CD4-positive, alpha-beta T cell (primary cell): ENCODE measurements around the gene DUSP23. TPM values are rescaled to one million over a fixed set of nuclear protein-coding genes. Genes with fewer than 3 reads are reported as not detected.

Experiments
- ATAC-seq: fragments of 200-7000 bp; cut with Tn5 transposase; one replicate; pipeline ENCODE4 v1.10.0; 2022; ENCODE audit warnings: mild to moderate bottlenecking; ENCODE audit not compliant: poor library complexity
- CTCF ChIA-PET: fragments of 350-600 bp; sonication (Branson Sonifier 250); formaldehyde crosslinking; loops from one replicate; lab custom pipeline; 2021; ENCODE audit warnings: antibody characterized with exemption, inconsistent platforms; lab: Charles Lee
- POLR2A ChIA-PET: fragments of 350-600 bp; sonication (Branson Sonifier 250); formaldehyde crosslinking; loops from one replicate; lab custom pipeline; 2021; ENCODE audit warnings: antibody characterized with exemption, inconsistent platforms; lab: Charles Lee
- DNase-seq, 14 experiments: peaks; one replicate each; pipeline ENCODE4 v3.0.0-alpha.2; 2013 to 2020; ENCODE audit warnings: mixed read lengths in 2 of 14
- H3K27ac ChIP-seq, 2 donors: one replicate each; pipeline versions ENCODE4 v1.5.1 to v1.7.0; 2013; ENCODE audit warnings: low read length in 2 of 2, low read depth in 1 of 2, mild to moderate bottlenecking in 1 of 2
- H3K27me3 ChIP-seq, 2 experiments: 1 replicate in 1 of 2; 2 replicates in 1 of 2; pipeline versions ENCODE4 v1.6.1 to v1.7.0; 2013; ENCODE audit warnings: low read length in 2 of 2, control low read depth in 1 of 2, mild to moderate bottlenecking in 1 of 2, moderate library complexity in 1 of 2; ENCODE audit not compliant: insufficient read depth in 2 of 2, control insufficient read depth in 1 of 2
- H3K36me3 ChIP-seq: one replicate; pipeline ENCODE4 v1.6.1; 2013; ENCODE audit warnings: low read length, control low read depth; ENCODE audit not compliant: insufficient read depth
- H3K4me1 ChIP-seq: one replicate; pipeline ENCODE4 v1.6.1; 2013; ENCODE audit warnings: low read length, control low read depth; ENCODE audit not compliant: insufficient read depth
- H3K4me3 ChIP-seq: one replicate; pipeline ENCODE4 v1.5.1; 2013; ENCODE audit warnings: mild to moderate bottlenecking, low read length, moderate library complexity
- H3K9me3 ChIP-seq, 2 experiments: 1 replicate in 1 of 2; 2 replicates in 1 of 2; pipeline versions ENCODE4 v1.6.1 to v1.7.0; 2013; ENCODE audit warnings: low read length in 2 of 2, mild to moderate bottlenecking in 2 of 2, control low read depth in 1 of 2, moderate library complexity in 1 of 2; ENCODE audit not compliant: control insufficient read depth in 1 of 2, insufficient read depth in 1 of 2
- H3K27ac Mint-ChIP-seq: one replicate; pipeline ENCODE4 v1.8.0; 2020; ENCODE audit warnings: mixed read lengths
- H3K27me3 Mint-ChIP-seq: one replicate; pipeline ENCODE4 v1.8.0; 2021; ENCODE audit warnings: mixed read lengths
- H3K36me3 Mint-ChIP-seq: one replicate; pipeline ENCODE4 v1.8.0; 2021; ENCODE audit warnings: low read depth, mixed read lengths
- H3K4me1 Mint-ChIP-seq: one replicate; pipeline ENCODE4 v1.8.0; 2021; ENCODE audit warnings: low read depth, mixed read lengths
- H3K4me3 Mint-ChIP-seq: one replicate; pipeline ENCODE4 v1.8.0; 2020; ENCODE audit warnings: mild to moderate bottlenecking, mixed read lengths
- H3K9me3 Mint-ChIP-seq: one replicate; pipeline ENCODE4 v1.8.0; 2020; ENCODE audit warnings: mixed read lengths
- CTCF ChIP-seq: fragments of 200-600 bp; IDR thresholded peaks from one replicate; pipeline ENCODE4 v1.8.0; 2022; ENCODE audit warnings: antibody characterized with exemption, mild to moderate bottlenecking
- intact Hi-C, 2 experiments: fragments of 100-400 bp; cut with DNase I in 1 of 2; cut with micrococcal nuclease in 1 of 2; formaldehyde crosslinking; loops; one replicate each; pipeline versions ENCODE4 v1.15.1 to v1.9.0; 2023 to 2025; cut with DNase I, micrococcal nuclease
- total RNA-seq, 174 experiments: library from RNA in 2 of 174; stranded (reverse) in 2 of 174; gene quantifications; one replicate each; pipeline ENCODE4 v1.2.3 and lab custom pipeline; 2021 to 2026

DUSP23 gene
- total RNA-seq, 2 experiments from 2014 or later = 3.9 to 6.0 TPM

- ATAC-seq (peak; percentile 65), DNase-seq (peak in 10 of 14 experiments; percentile 8 to 86 (median 40))
- Histone ChIP-seq H3K4me3 (no peak within 1 kb of the TSS), H3K27ac (no peak within 1 kb of the TSS), H3K9me3 (peaks cover 0 to 31% of the 10 kb centered on the region in 2 experiments), H3K36me3 (no peaks in the 10 kb centered on the region), H3K27me3 (no peaks in the 10 kb centered on the region), H3K4me1 (peaks cover 37% of the 10 kb centered on the region)
- no peaks in the 10 kb centered on the region for H3K36me3 Mint-ChIP-seq
- intact Hi-C loops = no loop called here
- CTCF ChIA-PET = no interaction called here
- no peaks in the 10 kb centered on the region for H3K9me3 Mint-ChIP-seq
- TF ChIP-seq CTCF = no peak
- H3K4me1 Mint-ChIP-seq = peaks cover 42% of the 10 kb centered on the region
- peak within 1 kb of the TSS; percentile 35 for H3K4me3 Mint-ChIP-seq
- H3K27ac Mint-ChIP-seq = no peak within 1 kb of the TSS
- POLR2A ChIA-PET = no interaction called here
- no peaks in the 10 kb centered on the region for H3K27me3 Mint-ChIP-seq
These were observed 45.8 kb downstream of the DUSP23 start, which contains the start of gene SLAMF8 for GRCh38 chr1:159826441-159827101. SLAMF8 (plus strand) TSS chr1:159826873; CDS start chr1:159826899, 26 bp downstream.

GRCh38 chr1:159827102-159827490, 46.3 kb downstream of the DUSP23 start:
- H3K36me3 Mint-ChIP-seq = no peaks in the 10 kb centered on the region
- ChIA-PET POLR2A (interaction anchor here (1.1 kb wide), 1 partner anchor 98 kb away, joined by 4 read pairs; the partner anchor contains the start of gene TAGLN2), CTCF (no interaction called here)
- H3K27ac Mint-ChIP-seq = no peak overlapping the region
- no peaks in the 10 kb centered on the region for H3K27me3 Mint-ChIP-seq
- TF ChIP-seq CTCF = no peak
- intact Hi-C loops = no loop called here
- H3K4me3 ChIP-seq = no peak overlapping the region
- H3K9me3 Mint-ChIP-seq = no peaks in the 10 kb centered on the region
- H3K4me1 Mint-ChIP-seq = peaks cover 42% of the 10 kb centered on the region
- ATAC-seq (no peak), DNase-seq (peak in 1 of 14 experiments; percentile 35)
- peaks cover 0 to 31% of the 10 kb centered on the region in 2 experiments for H3K9me3 ChIP-seq
- peaks cover 37% of the 10 kb centered on the region for H3K4me1 ChIP-seq
- H3K27me3 ChIP-seq = no peaks in the 10 kb centered on the region
- peak overlapping the region; percentile 35 for H3K4me3 Mint-ChIP-seq
- no peak overlapping the region for H3K27ac ChIP-seq
- H3K36me3 ChIP-seq = no peaks in the 10 kb centered on the region

- Mint-ChIP-seq H3K27ac (no peak overlapping the region), H3K27me3 (no peaks in the 10 kb centered on the region), H3K36me3 (no peaks in the 10 kb centered on the region), H3K4me1 (peaks cover 42% of the 10 kb centered on the region), H3K4me3 (no peak overlapping the region), H3K9me3 (no peaks in the 10 kb centered on the region)
- ChIA-PET CTCF (no interaction called here), POLR2A (interaction anchor here (1.1 kb wide), 1 partner anchor 97 kb away, joined by 4 read pairs; the partner anchor contains the start of gene TAGLN2)
- H3K9me3 ChIP-seq = peaks cover 0 to 31% of the 10 kb centered on the region in 2 experiments
- ATAC-seq (no peak), DNase-seq (peak in 3 of 14 experiments; percentile 43 to 76 (median 55))
- no peak overlapping the region for H3K27ac ChIP-seq
- H3K36me3 ChIP-seq = no peaks in the 10 kb centered on the region
- no peak for TF ChIP-seq CTCF
- H3K4me1 ChIP-seq = peaks cover 37% of the 10 kb centered on the region
- no peak overlapping the region for H3K4me3 ChIP-seq
- H3K27me3 ChIP-seq = no peaks in the 10 kb centered on the region
- intact Hi-C loops = no loop called here
These were observed 46.8 kb downstream of the DUSP23 start for GRCh38 chr1:159827549-159827948.
